ENCODE data around the gene ZBTB45. TPM values are rescaled to one million over a fixed set of nuclear protein-coding genes. Genes with fewer than 3 reads are reported as not detected.

ZBTB45 gene
- total RNA-seq: 5.0 TPM

GRCh38 chr19:58519355-58520256 is at the start of gene ZBTB45:
Gene ZBTB45 (minus strand): TSS chr19:58519810. CDS start chr19:58517673, 2,137 bp downstream.
- ATAC-seq (peak; percentile 86), DNase-seq (ENCODE audit: low spot score) (peak; percentile 92)

GRCh38 chr19:58568453-58569130 is 49.0 kb upstream of the ZBTB45 start:
- no peak for DNase-seq (ENCODE audit: low spot score)
- no peak for ATAC-seq

DNA sequence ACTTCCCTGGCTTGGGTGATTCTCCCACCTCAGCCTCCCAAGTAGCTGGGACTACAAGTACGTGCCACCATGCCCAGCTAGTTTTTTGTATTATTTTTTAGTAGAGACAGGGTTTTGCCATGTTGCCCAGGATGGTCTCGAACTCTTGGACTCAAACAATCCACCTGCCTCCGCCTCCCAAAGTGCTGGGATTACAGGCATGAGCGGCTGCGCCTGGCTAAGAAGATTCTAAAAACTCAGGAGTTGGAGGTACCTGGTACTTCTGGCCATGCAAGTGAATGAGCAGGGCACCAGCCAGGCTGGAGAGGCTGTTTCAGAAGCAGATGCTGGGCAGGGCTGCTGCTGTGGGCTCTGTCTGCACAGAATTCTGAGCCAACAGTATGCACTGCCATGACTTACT is 47.4 kb upstream of the ZBTB45 start:
- DNase-seq (ENCODE audit: low spot score): no peak
- no peak for ATAC-seq

DNA sequence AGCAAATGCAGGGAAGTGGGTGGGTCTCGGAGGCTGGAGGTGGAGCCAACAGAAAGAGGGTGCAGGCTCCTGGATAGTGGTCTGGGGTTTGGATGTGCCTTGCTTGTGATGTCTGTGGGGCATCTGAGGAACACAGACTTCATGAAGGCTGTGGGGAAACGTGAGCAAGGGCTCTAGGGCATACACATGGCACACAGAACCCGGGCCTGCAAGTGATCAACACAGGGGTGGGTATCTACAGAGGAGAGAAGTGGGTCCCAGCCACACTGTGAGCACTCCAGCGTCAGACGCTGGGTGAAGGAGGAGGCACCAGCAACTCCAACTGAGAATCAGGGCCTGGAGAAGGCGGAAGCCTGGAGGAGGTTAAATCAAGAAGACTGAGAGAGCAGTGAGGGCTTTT is 44.2 kb upstream of the ZBTB45 start:
- ATAC-seq (no peak), DNase-seq (ENCODE audit: low spot score) (no peak)

GRCh38 chr19:58563034-58563573 is 43.5 kb upstream of the ZBTB45 start:
- DNase-seq (ENCODE audit: low spot score) (peak; percentile 62), ATAC-seq (no peak)

GRCh38 chr19:58562122-58563033 is 42.8 kb upstream of the ZBTB45 start:
- peak; percentile 62 for DNase-seq (ENCODE audit: low spot score)
- peak; percentile 10 for ATAC-seq

GRCh38 chr19:58561373-58562121 is 41.9 kb upstream of the ZBTB45 start:
- ATAC-seq (no peak), DNase-seq (ENCODE audit: low spot score) (no peak)

- no peak for DNase-seq (ENCODE audit: low spot score)
- no peak for ATAC-seq
Observed at GRCh38 chr19:58560921-58561320, 41.3 kb upstream of the ZBTB45 start.

DNA sequence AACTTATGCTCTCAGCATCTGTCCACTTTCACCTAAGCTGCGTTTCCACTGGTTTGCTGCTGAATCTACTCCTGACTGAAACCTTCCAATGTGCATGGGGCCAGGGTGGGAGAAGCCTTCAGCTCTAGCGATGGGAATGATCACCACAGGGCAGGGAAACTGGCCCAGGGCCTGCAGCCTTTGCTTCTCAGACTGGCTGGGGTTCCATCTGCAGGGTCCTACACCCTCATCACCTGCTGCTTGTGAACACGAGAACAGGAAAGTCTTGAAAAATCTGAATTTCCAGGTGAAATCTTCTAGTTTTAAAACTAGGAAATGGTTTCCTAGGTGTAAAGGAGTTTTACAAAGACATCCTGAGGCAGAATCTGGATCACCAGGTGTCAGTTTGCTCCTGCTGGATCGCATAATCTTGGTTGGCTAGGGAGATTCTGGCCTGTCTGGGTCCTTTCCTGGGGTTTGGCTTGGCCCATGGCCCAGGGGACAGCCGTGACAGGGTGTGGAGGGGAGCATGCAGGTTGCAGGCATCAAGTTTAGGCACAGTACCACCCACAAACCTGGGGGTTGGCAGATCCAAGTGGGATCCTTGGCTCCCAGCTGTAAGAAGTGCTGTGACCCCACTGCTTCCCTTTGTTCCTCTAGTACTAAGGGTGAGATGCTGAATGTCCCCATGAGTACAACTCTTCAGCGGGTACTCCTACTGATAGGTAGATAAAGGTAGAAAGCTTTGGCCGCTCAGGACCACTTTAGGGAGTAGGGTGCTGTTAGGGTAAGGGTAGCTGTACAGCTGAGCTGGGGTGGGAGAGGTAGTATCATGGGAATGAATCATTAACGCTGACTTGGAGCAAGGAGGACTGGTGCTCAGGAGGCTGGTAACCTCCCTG is 40.6 kb upstream of the ZBTB45 start:
- DNase-seq (ENCODE audit: low spot score) (peak; percentile 54), ATAC-seq (no peak)

DNA sequence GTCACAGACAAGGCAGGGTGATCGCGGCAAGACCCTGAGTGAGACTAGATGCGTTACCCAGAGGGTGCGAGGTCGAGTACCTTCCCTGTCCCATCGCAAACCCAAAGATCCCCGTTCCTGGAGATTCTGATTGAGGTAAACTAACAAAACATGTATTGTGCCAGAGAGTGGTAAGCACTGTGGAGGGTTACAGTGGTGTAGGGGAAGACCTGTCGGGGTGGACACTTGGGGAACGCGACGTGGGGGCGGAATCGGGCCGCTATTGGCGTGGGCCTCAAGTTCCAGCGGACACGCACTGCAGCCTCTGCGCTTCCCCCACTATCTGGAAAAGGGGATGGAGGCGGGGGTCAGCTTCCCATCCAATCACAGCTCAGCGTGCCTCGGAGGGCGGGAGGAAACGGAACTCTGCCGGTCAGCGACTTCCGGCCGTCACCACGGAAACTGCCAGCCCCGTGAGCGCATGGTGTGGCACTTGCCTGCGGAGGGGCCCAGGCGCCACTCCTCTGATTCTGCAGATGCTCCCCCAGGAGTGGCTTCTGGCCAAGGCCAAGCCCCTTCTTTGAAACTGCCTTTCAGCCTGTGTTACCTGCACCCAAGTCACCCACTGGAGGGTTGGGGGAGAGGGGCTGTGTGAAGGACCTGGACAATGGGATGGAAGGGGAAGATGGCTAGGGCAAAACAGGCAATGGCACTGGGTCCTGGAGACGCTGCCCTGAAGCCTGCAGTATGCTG is 39.8 kb upstream of the ZBTB45 start:
- ATAC-seq (peak; percentile 65), DNase-seq (ENCODE audit: low spot score) (peak; percentile 92)

GRCh38 chr19:58558623-58559274 is 39.1 kb upstream of the ZBTB45 start:
- DNase-seq (ENCODE audit: low spot score) (peak; percentile 99), ATAC-seq (peak; percentile 74)

GRCh38 chr19:58558066-58558622 is 38.5 kb upstream of the ZBTB45 start, which contains the start of gene UBE2M:
Gene UBE2M (minus strand): TSS chr19:58558611. CDS start chr19:58558381, 230 bp downstream.
- DNase-seq (ENCODE audit: low spot score) (peak; percentile 72), ATAC-seq (no peak)

GRCh38 chr19:58557221-58558065 is 37.8 kb upstream of the ZBTB45 start:
- DNase-seq (ENCODE audit: low spot score): peak; percentile 51

DNA sequence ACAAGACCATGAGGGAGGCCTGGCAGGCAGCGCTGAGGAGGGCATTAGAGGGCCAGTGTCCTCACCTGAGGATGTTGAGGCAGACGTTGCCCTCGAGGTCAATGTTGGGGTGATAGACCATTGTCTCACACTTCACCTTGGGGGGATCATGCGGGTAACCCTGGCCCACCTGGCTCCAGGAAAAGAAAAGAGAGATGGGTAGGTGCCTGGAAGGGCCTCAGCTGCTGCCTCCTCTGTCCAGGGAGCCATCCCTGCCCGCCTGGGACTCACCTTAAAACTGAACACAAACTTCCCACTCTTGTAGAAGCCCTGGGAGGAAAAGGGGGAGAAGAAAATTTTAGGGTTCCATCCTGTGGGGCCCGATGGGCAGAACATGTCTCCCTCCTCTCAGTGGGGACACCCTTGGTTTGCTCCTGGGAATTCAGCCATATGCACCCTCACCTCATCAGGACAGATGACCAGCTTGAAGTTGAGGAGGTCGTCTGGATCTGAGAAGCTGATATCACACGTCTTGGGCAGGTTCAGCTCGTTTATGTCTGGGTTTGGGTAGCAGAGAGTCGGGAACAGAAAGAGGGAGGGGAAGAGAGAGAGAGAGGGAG is 37.1 kb upstream of the ZBTB45 start:
- DNase-seq (ENCODE audit: low spot score): peak; percentile 38
- no peak for ATAC-seq

More at GRCh38 chr19:58557221-58558065, 37.8 kb upstream of the ZBTB45 start:
- no peak for ATAC-seq

GRCh38 chr19:58555920-58556621 is 36.5 kb upstream of the ZBTB45 start:
- DNase-seq (ENCODE audit: low spot score): peak; percentile 49
- ATAC-seq: no peak
